H9 (cell line): ENCODE results near the gene CYP2F1. TPM values are rescaled to one million over a fixed set of nuclear protein-coding genes. Genes with fewer than 3 reads are reported as not detected.
A peak's percentile ranks its signal among the peaks of the same experiment; 100 is the strongest.

Experiments
- DNase-seq: peaks from one replicate; pipeline ENCODE4 v3.0.0-alpha.2; 2017
- H2AFZ ChIP-seq: one replicate; pipeline ENCODE4 v1.6.1; 2013; ENCODE audit warnings: mild to moderate bottlenecking, low read length, control low read depth, moderate library complexity
- H2AK5ac ChIP-seq: 2 replicates; pipeline ENCODE4 v1.6.1; 2013; ENCODE audit warnings: low read length, control low read depth, mixed read lengths; ENCODE audit not compliant: insufficient read length
- H2BK120ac ChIP-seq: one replicate; pipeline ENCODE4 v1.6.1; 2013; ENCODE audit warnings: low read depth, mild to moderate bottlenecking, low read length, control low read depth, inconsistent platforms; ENCODE audit not compliant: poor library complexity, severe bottlenecking
- H2BK12ac ChIP-seq: 2 replicates; pipeline ENCODE4 v1.6.1; 2013; ENCODE audit warnings: low read length, control low read depth, mixed read lengths, low read depth; ENCODE audit not compliant: insufficient read length
- H2BK15ac ChIP-seq: 2 replicates; pipeline ENCODE4 v1.6.1; 2013; ENCODE audit warnings: low read depth, low read length, control low read depth
- H2BK20ac ChIP-seq: one replicate; pipeline ENCODE4 v1.6.1; 2013; ENCODE audit warnings: low read depth, mild to moderate bottlenecking, low read length, control low read depth, inconsistent platforms; ENCODE audit not compliant: poor library complexity, severe bottlenecking
- H2BK5ac ChIP-seq: 2 replicates; pipeline ENCODE4 v1.6.1; 2013; ENCODE audit warnings: low read length, control low read depth, mixed read lengths; ENCODE audit not compliant: insufficient read length
- H3K14ac ChIP-seq: 2 replicates; pipeline ENCODE4 v1.6.1; 2013; ENCODE audit warnings: low read length, control low read depth; ENCODE audit not compliant: insufficient read depth
- H3K18ac ChIP-seq: 2 replicates; pipeline ENCODE4 v1.6.1; 2013; ENCODE audit warnings: low read depth, mild to moderate bottlenecking, mixed read lengths, low read length, control low read depth; ENCODE audit not compliant: insufficient read length
- H3K23ac ChIP-seq: 2 replicates; pipeline ENCODE4 v1.6.1; 2013; ENCODE audit warnings: low read length, control low read depth, mixed read lengths, low read depth; ENCODE audit not compliant: insufficient read length
- H3K23me2 ChIP-seq: 2 replicates; pipeline ENCODE4 v1.6.1; 2013; ENCODE audit warnings: low read depth, mild to moderate bottlenecking, mixed read lengths, low read length, control low read depth; ENCODE audit not compliant: insufficient read length, poor library complexity, severe bottlenecking
- H3K27ac ChIP-seq: 2 replicates; pipeline ENCODE4 v1.5.1; 2013; ENCODE audit warnings: low read length, control low read depth, mixed read lengths, low read depth; ENCODE audit not compliant: insufficient read length
- H3K27me3 ChIP-seq: 2 replicates; pipeline ENCODE4 v1.6.1; 2013; ENCODE audit warnings: low read length, control low read depth, inconsistent platforms; ENCODE audit not compliant: insufficient read depth
- H3K4ac ChIP-seq: 2 replicates; pipeline ENCODE4 v1.6.1; 2013; ENCODE audit warnings: low read depth, mild to moderate bottlenecking, control low read depth, inconsistent platforms, low read length, moderate library complexity
- H3K4me1 ChIP-seq: 2 replicates; pipeline ENCODE4 v1.6.1; 2013; ENCODE audit warnings: low read length, control low read depth, inconsistent platforms; ENCODE audit not compliant: insufficient read depth
- H3K4me2 ChIP-seq: 2 replicates; pipeline ENCODE4 v1.6.1; 2013; ENCODE audit warnings: low read length, control low read depth, mixed read lengths; ENCODE audit not compliant: insufficient read length, insufficient read depth
- H3K56ac ChIP-seq: 2 replicates; pipeline ENCODE4 v1.6.1; 2013; ENCODE audit warnings: low read depth, mild to moderate bottlenecking, mixed read lengths, low read length, control low read depth; ENCODE audit not compliant: insufficient read length
- H3K79me1 ChIP-seq: 2 replicates; pipeline ENCODE4 v1.6.1; 2013; ENCODE audit warnings: low read depth, mild to moderate bottlenecking, moderate library complexity, low read length, control low read depth, inconsistent platforms; ENCODE audit not compliant: insufficient read depth, poor library complexity, severe bottlenecking
- H3K79me2 ChIP-seq: 2 replicates; pipeline ENCODE4 v1.6.1; 2013; ENCODE audit warnings: low read length, control low read depth, inconsistent platforms; ENCODE audit not compliant: insufficient read depth
- H3K9ac ChIP-seq: 2 replicates; pipeline ENCODE4 v1.6.1; 2013; ENCODE audit warnings: low read length, control low read depth, mixed read lengths; ENCODE audit not compliant: insufficient read length; ENCODE audit errors: extremely low read depth
- H3K9me3 ChIP-seq: one replicate; pipeline ENCODE4 v1.6.1; 2013; ENCODE audit warnings: low read depth, low read length, inconsistent platforms; ENCODE audit not compliant: control insufficient read depth
- H3T11ph ChIP-seq: one replicate; pipeline ENCODE4 v1.6.1; 2013; ENCODE audit warnings: mild to moderate bottlenecking, low read length, control low read depth, inconsistent platforms
- H4K20me1 ChIP-seq: one replicate; pipeline ENCODE4 v1.6.1; 2013; ENCODE audit not compliant: control insufficient read depth, insufficient read length, insufficient read depth
- H4K5ac ChIP-seq: 2 replicates; pipeline ENCODE4 v1.6.1; 2013; ENCODE audit warnings: low read depth, mild to moderate bottlenecking, mixed read lengths, low read length, control low read depth; ENCODE audit not compliant: insufficient read length
- H4K8ac ChIP-seq: replicated peaks from 2 replicates; pipeline ENCODE4 v1.6.1; 2013; ENCODE audit warnings: low read length, control low read depth, mixed read lengths, low read depth; ENCODE audit not compliant: insufficient read length
- H4K91ac ChIP-seq: 2 replicates; pipeline ENCODE4 v1.6.1; 2013; ENCODE audit warnings: low read depth, mild to moderate bottlenecking, moderate library complexity, mixed read lengths, low read length, control low read depth; ENCODE audit not compliant: insufficient read length
- H3K27ac Mint-ChIP-seq, 3 experiments: 2 replicates in 2 of 3; 3 replicates in 1 of 3; pipeline ENCODE4 v1.8.0; 2020 to 2021; ENCODE audit warnings: mixed read lengths in 3 of 3, mild to moderate bottlenecking in 1 of 3, moderate library complexity in 1 of 3
- H3K27me3 Mint-ChIP-seq: 2 replicates; pipeline ENCODE4 v1.8.0; 2021; ENCODE audit warnings: low read depth, mild to moderate bottlenecking, moderate library complexity, mixed read lengths
- H3K36me3 Mint-ChIP-seq, 3 experiments: 2 replicates in 2 of 3; 3 replicates in 1 of 3; pipeline ENCODE4 v1.8.0; 2020 to 2021; ENCODE audit warnings: low read depth in 3 of 3, mixed read lengths in 3 of 3; ENCODE audit not compliant: insufficient read depth in 1 of 3
- H3K4me1 Mint-ChIP-seq, 2 experiments: 2 replicates each; pipeline ENCODE4 v1.8.0; 2020; ENCODE audit warnings: mixed read lengths in 2 of 2
- H3K4me3 Mint-ChIP-seq, 2 experiments: 2 replicates in 1 of 2; 3 replicates in 1 of 2; pipeline ENCODE4 v1.8.0; 2020 to 2021; ENCODE audit warnings: mild to moderate bottlenecking in 2 of 2, mixed read lengths in 2 of 2, moderate library complexity in 1 of 2
- H3K9me3 Mint-ChIP-seq, 2 experiments: 2 replicates in 1 of 2; 3 replicates in 1 of 2; pipeline ENCODE4 v1.8.0; 2020; ENCODE audit warnings: mild to moderate bottlenecking in 2 of 2, mixed read lengths in 2 of 2, moderate library complexity in 1 of 2
- CTCF ChIP-seq: fragments of 200-600 bp; sonication (generic); conservative IDR thresholded peaks from 3 replicates; pipeline ENCODE4 v1.8.0; 2021; ENCODE audit warnings: antibody characterized with exemption, mild to moderate bottlenecking
- WGBS: extraction: QIAGEN DNeasy Blood & Tissue Kit; methylation state at CpG from one replicate; pipeline ENCODE4 v1.1.7; 2013; ENCODE audit warnings: missing lambda C conversion rate, low lambda C conversion rate, mixed read lengths; ENCODE audit not compliant: insufficient read length; ENCODE audit errors: extremely low coverage; 5-methylcytosine and 5-hydroxymethylcytosine counted together
- total RNA-seq: library from RNA; stranded (reverse); gene quantifications from 2 replicates; pipeline ENCODE4 v1.2.1, GENCODE V29; 2021

The CYP2F1 gene
- total RNA-seq, 1 experiment from 2014 or later, result 0.63 TPM

DNA sequence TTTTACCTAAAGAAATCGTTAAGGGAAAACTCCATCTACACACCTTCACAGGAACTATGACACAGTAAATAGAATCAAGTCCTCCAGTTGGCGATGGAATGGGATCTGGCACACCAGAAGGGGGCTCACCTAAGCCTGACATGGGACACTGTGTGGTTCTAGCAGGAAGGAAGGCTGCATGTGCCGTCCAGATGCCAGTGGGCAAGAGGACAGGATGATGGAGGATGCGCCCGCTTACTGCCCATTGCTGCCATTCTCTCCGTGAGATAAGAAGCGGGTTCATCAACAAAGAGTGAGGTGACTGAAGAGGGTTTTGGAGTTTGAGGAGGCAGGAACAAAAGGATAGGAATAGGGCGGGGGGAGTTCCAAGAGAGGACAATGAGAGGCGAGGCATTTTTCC lies 2.9 kb upstream of the CYP2F1 start:
- Histone ChIP-seq H3K27ac (no peak overlapping the region), H3K18ac (no peak overlapping the region), H2BK120ac (no peak overlapping the region), H3K79me2 (no peaks in the 10 kb centered on the region), H4K91ac (no peak overlapping the region), H3K23ac (no peak overlapping the region), H3T11ph (no peak overlapping the region), H2BK20ac (no peak overlapping the region), H2BK12ac (no peak overlapping the region), H3K14ac (no peak overlapping the region), H4K20me1 (no peaks in the 10 kb centered on the region), H3K4ac (no peak overlapping the region), H3K79me1 (no peaks in the 10 kb centered on the region), H3K56ac (no peak overlapping the region), H3K27me3 (no peaks in the 10 kb centered on the region), H3K4me2 (no peak overlapping the region), H2BK15ac (no peak overlapping the region), H2AFZ (no peak overlapping the region), H2BK5ac (no peak overlapping the region), H3K23me2 (no peaks in the 10 kb centered on the region), H2AK5ac (no peak overlapping the region), H3K9ac (no peak overlapping the region), H4K8ac (no peak overlapping the region), H3K9me3 (peaks cover 21% of the 10 kb centered on the region), H3K4me1 (no peaks in the 10 kb centered on the region), H4K5ac (no peak overlapping the region)
- Mint-ChIP-seq H3K27me3 (peaks cover 16% of the 10 kb centered on the region), H3K9me3 (peaks cover 28 to 31% of the 10 kb centered on the region in 2 experiments), H3K4me1 (no peaks in the 10 kb centered on the region), H3K4me3 (no peak overlapping the region), H3K36me3 (peaks cover 10 to 18% (median 11%) of the 10 kb centered on the region in 3 experiments), H3K27ac (no peak overlapping the region; a peak in 1 of 7 replicates)
- DNase-seq, result no peak
- WGBS, result no CpG with 5 or more reads among the region's 9 CpGs
- TF ChIP-seq CTCF, result 0 out of 3 replicates have a peak, but pooled peaks have one; percentile 14
